T-helper 17 cell (primary cell): ENCODE data around the gene BID. TPM values are rescaled to one million over a fixed set of nuclear protein-coding genes. Genes with fewer than 3 reads are reported as not detected.
"Not testable (repeated sequence)": the region's sequence is repeated elsewhere in the genome, so short reads cannot be mapped to it uniquely, and the experiment has no call there.

Source experiments
- ATAC-seq: fragments of 150-1000 bp; cut with Tn5 transposase; 2 replicates; pipeline ENCODE4 v1.10.0; 2021; ENCODE audit warnings: mild to moderate bottlenecking, moderate library complexity
- DNase-seq, 3 donors: peaks; one replicate each; pipeline versions ENCODE4 v3.0.0 to v3.0.0-alpha.2; 2020 to 2021
- H3K9me3 ChIP-seq: one replicate; pipeline ENCODE4 v1.7.0; 2013; ENCODE audit warnings: low read length, mild to moderate bottlenecking; ENCODE audit not compliant: control insufficient read depth, poor library complexity, severe bottlenecking
- H3K27ac Mint-ChIP-seq: one replicate; pipeline ENCODE4 v1.8.0; 2022; ENCODE audit warnings: mild to moderate bottlenecking, moderate library complexity, mixed read lengths
- H3K27me3 Mint-ChIP-seq: one replicate; pipeline ENCODE4 v1.8.0; 2022; ENCODE audit warnings: mixed read lengths
- H3K36me3 Mint-ChIP-seq: one replicate; pipeline ENCODE4 v1.8.0; 2022; ENCODE audit warnings: low read depth, mixed read lengths
- H3K4me1 Mint-ChIP-seq: one replicate; pipeline ENCODE4 v1.8.0; 2022; ENCODE audit warnings: mild to moderate bottlenecking, mixed read lengths
- H3K4me3 Mint-ChIP-seq: one replicate; pipeline ENCODE4 v1.8.0; 2022; ENCODE audit warnings: mild to moderate bottlenecking, moderate library complexity, mixed read lengths
- total RNA-seq, 4 donors: library from RNA in 2 of 4; stranded (reverse) in 2 of 4; gene quantifications; one replicate each; pipeline ENCODE4 v1.2.3 and lab custom pipeline; 2022 to 2026

BID gene
- total RNA-seq, 2 donors from 2014 or later: 18.3 to 24.2 TPM

GRCh38 chr22:17764852-17765251, 9.4 kb downstream of the BID start:
- peaks cover 19% of the 10 kb centered on the region for H3K4me1 Mint-ChIP-seq
- not testable (repeated sequence) for H3K9me3 ChIP-seq, H3K4me3 Mint-ChIP-seq, H3K27me3 Mint-ChIP-seq, DNase-seq, H3K36me3 Mint-ChIP-seq, ATAC-seq
- H3K27ac Mint-ChIP-seq: peak overlapping the region; percentile 72

- H3K9me3 ChIP-seq: no peaks in the 10 kb centered on the region
- ATAC-seq (no peak), DNase-seq (no peak)
- peak overlapping the region; percentile 72 for H3K27ac Mint-ChIP-seq
- no peak overlapping the region for H3K4me3 Mint-ChIP-seq
- H3K36me3 Mint-ChIP-seq: no peaks in the 10 kb centered on the region
- H3K27me3 Mint-ChIP-seq: no peaks in the 10 kb centered on the region
- H3K4me1 Mint-ChIP-seq: peaks cover 19% of the 10 kb centered on the region
Observed at GRCh38 chr22:17764036-17764435, 10.2 kb downstream of the BID start.

GRCh38 chr22:17763442-17763841, 10.8 kb downstream of the BID start:
- not testable (repeated sequence) for H3K27me3 Mint-ChIP-seq, H3K9me3 ChIP-seq, DNase-seq, ATAC-seq, H3K4me3 Mint-ChIP-seq, H3K36me3 Mint-ChIP-seq
- Mint-ChIP-seq H3K4me1 (peaks cover 21% of the 10 kb centered on the region), H3K27ac (peak overlapping the region; percentile 72)

- H3K9me3 ChIP-seq: no peaks in the 10 kb centered on the region
- Mint-ChIP-seq H3K4me1 (peaks cover 18% of the 10 kb centered on the region), H3K27me3 (no peaks in the 10 kb centered on the region), H3K4me3 (no peak overlapping the region), H3K27ac (no peak overlapping the region), H3K36me3 (no peaks in the 10 kb centered on the region)
- ATAC-seq (no peak), DNase-seq (no peak)
Observed at GRCh38 chr22:17761138-17761488, 13.2 kb downstream of the BID start.

GRCh38 chr22:17754233-17754925, 19.9 kb downstream of the BID start:
- Mint-ChIP-seq H3K27ac (no peak overlapping the region), H3K4me1 (peaks cover 14% of the 10 kb centered on the region), H3K36me3 (no peaks in the 10 kb centered on the region), H3K27me3 (no peaks in the 10 kb centered on the region), H3K4me3 (no peak overlapping the region)
- no peaks in the 10 kb centered on the region for H3K9me3 ChIP-seq
- ATAC-seq (no peak), DNase-seq (no peak)

GRCh38 chr22:17753401-17753989, 20.8 kb downstream of the BID start:
- Mint-ChIP-seq H3K36me3 (no peaks in the 10 kb centered on the region), H3K27me3 (no peaks in the 10 kb centered on the region), H3K4me3 (no peak overlapping the region), H3K4me1 (peaks cover 12% of the 10 kb centered on the region), H3K27ac (peak overlapping the region; percentile 49)
- no peak for DNase-seq
- ATAC-seq: no peak
- H3K9me3 ChIP-seq: no peaks in the 10 kb centered on the region

- Mint-ChIP-seq H3K4me3 (no peak overlapping the region), H3K27ac (no peak overlapping the region), H3K27me3 (no peaks in the 10 kb centered on the region), H3K36me3 (no peaks in the 10 kb centered on the region), H3K4me1 (peaks cover 9% of the 10 kb centered on the region)
- DNase-seq (no peak), ATAC-seq (no peak)
- no peaks in the 10 kb centered on the region for H3K9me3 ChIP-seq
Observed at GRCh38 chr22:17751596-17751995, 22.7 kb downstream of the BID start.

DNA sequence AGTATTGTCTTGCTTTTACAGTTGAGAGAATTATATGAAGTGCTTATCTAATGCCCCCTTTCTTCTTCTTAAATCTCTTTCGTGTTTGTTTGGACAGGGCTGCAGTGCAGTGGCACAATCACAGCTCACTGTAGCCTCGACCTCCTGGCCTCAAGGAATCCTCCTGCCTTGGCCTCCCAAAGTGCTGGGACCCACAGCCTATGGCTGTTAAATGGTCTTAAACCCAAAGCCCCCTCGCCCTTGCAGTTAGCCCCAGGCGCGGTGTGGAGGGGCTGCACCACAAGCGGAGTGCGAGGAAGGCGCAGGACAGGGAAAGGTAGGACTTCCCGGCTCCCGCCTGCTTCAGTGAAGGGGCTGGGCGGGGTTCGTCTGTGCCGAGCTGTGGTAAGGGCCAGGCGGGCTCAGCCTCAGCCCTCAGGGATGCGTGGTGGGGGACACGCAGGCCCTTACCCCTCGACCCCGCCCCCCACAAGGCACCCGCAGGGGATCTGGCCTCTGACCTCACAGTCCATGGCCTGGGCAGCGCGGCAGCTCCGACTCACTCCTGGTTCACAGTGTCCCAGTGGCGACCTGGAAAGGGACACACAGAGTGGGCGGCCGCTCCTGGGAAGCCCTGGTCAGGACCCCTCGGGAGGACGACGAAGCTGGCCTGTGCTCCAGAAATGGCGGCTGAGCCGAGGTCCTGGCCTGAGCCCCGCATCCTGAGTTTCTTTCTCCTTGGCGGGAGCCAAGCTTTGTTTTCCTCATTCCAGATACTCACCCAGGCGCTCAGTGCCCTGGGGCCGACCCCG, 24.5 kb downstream of the BID start:
- DNase-seq (no peak), ATAC-seq (no peak)
- H3K9me3 ChIP-seq: no peaks in the 10 kb centered on the region
- Mint-ChIP-seq H3K4me3 (no peak overlapping the region), H3K27me3 (no peaks in the 10 kb centered on the region), H3K36me3 (no peaks in the 10 kb centered on the region), H3K27ac (peak overlapping the region; percentile 59), H3K4me1 (peaks cover 5% of the 10 kb centered on the region)

- Mint-ChIP-seq H3K36me3 (no peaks in the 10 kb centered on the region), H3K27ac (no peak overlapping the region), H3K4me1 (peaks cover 3% of the 10 kb centered on the region), H3K27me3 (no peaks in the 10 kb centered on the region), H3K4me3 (no peak overlapping the region)
- DNase-seq (no peak), ATAC-seq (no peak)
- no peaks in the 10 kb centered on the region for H3K9me3 ChIP-seq
Observed at GRCh38 chr22:17748555-17749353, 25.5 kb downstream of the BID start.

DNA sequence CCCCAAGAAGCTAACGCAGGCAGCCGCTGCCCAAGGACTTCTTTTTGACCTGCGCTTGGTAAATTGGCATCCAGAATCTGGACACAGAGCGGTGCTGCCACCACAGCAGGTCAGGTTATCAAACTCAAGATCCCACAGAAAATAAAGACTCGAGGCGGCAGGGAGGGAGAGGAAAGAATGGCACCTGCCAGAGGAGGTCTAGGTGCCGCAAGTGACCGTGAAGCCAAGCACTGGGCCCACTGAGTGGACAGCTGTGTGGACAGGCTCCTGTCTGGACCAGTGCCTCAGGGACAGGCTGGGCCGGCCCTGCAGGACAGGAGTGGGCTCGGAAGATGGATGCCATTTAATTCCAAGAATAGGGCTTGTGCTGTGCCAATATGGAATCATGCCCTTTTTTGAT, 27.4 kb downstream of the BID start:
- ATAC-seq (no peak), DNase-seq (no peak)
- Mint-ChIP-seq H3K4me3 (no peak overlapping the region), H3K27me3 (no peaks in the 10 kb centered on the region), H3K27ac (peak overlapping the region; percentile 19), H3K4me1 (peaks cover 8% of the 10 kb centered on the region), H3K36me3 (no peaks in the 10 kb centered on the region)
- H3K9me3 ChIP-seq: no peaks in the 10 kb centered on the region

- no peak for DNase-seq
- Mint-ChIP-seq H3K36me3 (peaks cover 2% of the 10 kb centered on the region), H3K27me3 (no peaks in the 10 kb centered on the region), H3K4me3 (no peak overlapping the region), H3K4me1 (peaks cover 10% of the 10 kb centered on the region), H3K27ac (peak overlapping the region; percentile 86)
- ATAC-seq: no peak
- no peaks in the 10 kb centered on the region for H3K9me3 ChIP-seq
Observed at GRCh38 chr22:17744430-17744829, 29.8 kb downstream of the BID start.

DNA sequence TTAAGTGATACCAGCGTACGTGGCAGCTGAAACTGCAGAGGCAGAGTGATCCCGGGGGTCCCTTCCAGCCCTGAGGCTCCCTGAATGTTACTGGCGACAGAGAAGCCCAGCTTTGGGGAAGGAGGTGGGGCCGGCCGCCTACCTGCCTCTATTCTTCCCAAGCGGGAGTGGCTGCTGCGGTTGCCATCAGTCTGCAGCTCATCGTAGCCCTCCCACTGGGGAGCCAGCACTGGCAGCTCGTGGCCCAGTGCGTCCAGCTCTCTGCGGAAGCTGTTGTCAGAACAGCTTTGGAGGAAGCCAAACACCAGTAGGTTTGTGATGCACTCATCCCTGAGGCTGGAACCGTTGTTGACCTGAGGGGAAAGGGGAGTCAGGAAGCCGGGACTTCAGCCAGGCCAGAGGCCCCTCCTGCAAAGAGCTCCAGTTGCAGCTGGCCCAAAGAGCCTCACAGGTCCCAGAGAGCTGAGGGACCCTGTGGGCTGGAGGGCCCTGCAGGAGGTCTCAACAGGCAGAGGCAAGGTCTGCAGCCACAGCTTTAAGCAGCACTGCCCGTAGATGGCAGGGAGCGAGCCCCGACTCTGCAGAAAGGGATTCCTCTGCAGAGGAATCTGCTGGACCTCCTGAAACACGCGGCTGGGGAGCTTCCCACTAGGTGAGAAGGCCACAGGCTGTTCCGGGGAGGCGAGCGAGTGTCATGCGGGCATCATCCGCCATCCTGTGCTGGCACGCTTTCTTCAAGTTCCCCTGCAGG, 30.4 kb downstream of the BID start:
- Mint-ChIP-seq H3K27me3 (no peaks in the 10 kb centered on the region), H3K4me1 (peaks cover 10% of the 10 kb centered on the region), H3K4me3 (no peak overlapping the region), H3K36me3 (peaks cover 2% of the 10 kb centered on the region), H3K27ac (peak overlapping the region; percentile 86)
- no peaks in the 10 kb centered on the region for H3K9me3 ChIP-seq
- ATAC-seq (no peak), DNase-seq (no peak)
